ENCODE measurements around the gene SHISA4.

Gene SHISA4

GRCh38 chr1:201911826-201912571 is 23.3 kb downstream of the SHISA4 start:
- in situ Hi-C loops (cut with MboI; ENCODE audit: low pct_unique_long_range_greater_than_20kb, low sequenced_read_pairs, unreplicated experiment) = no loop called here

GRCh38 chr1:201912832-201913231 is 24.1 kb downstream of the SHISA4 start:
- TF ChIP-seq CTCF (IDR thresholded peaks at IDR 0.05; ENCODE audit: extremely low read depth, insufficient read depth, missing control alignments) = no peak
- in situ Hi-C loops (cut with MboI; ENCODE audit: low pct_unique_long_range_greater_than_20kb, low sequenced_read_pairs, unreplicated experiment) = no loop called here
- DNase-seq (ENCODE audit: low spot score) = no peak

More at GRCh38 chr1:201911826-201912571, 23.3 kb downstream of the SHISA4 start:
- no peak for DNase-seq (ENCODE audit: low spot score)
- TF ChIP-seq CTCF (IDR thresholded peaks at IDR 0.05; ENCODE audit: extremely low read depth, insufficient read depth, missing control alignments) = no peak

GRCh38 chr1:201914456-201915235 is 25.9 kb downstream of the SHISA4 start:
- no peak for TF ChIP-seq CTCF (IDR thresholded peaks at IDR 0.05; ENCODE audit: extremely low read depth, insufficient read depth, missing control alignments)
- no peak for DNase-seq (ENCODE audit: low spot score)
- in situ Hi-C loops (cut with MboI; ENCODE audit: low pct_unique_long_range_greater_than_20kb, low sequenced_read_pairs, unreplicated experiment) = no loop called here

DNA sequence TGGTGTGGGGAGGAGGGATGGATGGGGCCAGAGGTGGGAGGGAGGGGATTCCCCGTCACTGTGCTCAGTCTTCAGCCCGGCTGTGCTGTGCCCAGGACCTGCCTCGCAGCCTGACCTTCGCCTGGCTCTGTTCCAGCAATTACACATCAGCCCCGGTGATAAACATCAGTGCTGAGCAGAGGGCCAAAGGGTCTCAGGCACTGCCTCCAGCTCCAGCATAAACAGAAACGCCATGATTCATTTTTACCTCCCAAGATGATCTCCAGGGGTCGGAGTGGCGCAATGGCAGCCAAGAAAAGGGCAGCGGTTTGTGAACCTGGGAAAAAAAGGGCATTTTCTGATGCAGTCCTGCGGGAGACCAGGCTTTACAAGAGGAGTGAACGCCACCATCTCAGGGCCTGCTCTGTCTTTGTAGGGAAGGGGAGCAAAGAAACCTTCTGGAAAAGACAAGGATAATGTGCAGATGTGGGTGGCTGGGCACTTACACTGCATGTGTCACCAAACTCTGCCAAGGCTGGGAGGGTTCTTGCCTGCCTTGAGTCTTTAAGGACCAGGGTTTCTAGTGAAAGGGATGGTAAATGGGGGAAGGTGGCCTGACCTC is 28.1 kb downstream of the SHISA4 start:
- in situ Hi-C loops (cut with MboI; ENCODE audit: low pct_unique_long_range_greater_than_20kb, low sequenced_read_pairs, unreplicated experiment) = no loop called here
- TF ChIP-seq CTCF (IDR thresholded peaks at IDR 0.05; ENCODE audit: extremely low read depth, insufficient read depth, missing control alignments) = no peak
- no peak for DNase-seq (ENCODE audit: low spot score)

DNA sequence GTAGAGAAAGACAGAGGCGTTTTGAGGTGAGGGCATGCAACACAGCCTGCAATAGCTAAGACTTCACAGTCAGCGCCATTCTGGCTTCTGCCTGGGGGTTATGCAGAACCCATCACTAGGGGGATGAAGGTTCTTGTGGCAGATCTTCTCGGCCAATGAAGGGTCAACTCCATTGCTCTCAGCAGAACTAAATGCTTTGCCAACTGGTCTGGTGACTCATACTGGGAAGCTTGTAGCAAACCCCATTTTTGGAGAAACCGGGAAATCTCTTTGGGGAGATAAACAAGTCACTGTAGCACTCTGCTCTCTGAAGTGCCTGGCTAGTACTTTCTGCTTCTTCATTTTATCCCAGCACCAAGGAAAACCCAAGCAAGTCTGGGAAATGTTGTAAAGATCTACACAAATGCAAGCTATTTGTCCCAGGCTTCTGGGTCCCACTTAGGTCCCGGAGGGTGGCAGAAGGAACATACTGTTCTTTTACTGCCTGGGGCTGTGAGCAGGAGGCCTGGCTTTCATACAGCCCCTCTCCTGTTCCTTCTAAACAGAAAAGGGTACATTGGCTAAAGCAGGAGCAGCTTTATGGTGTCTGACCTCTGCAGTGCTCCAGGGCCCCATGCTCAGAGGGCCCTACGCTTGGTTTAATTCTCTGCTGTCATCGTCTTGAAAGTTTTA is 28.8 kb downstream of the SHISA4 start:
- no peak for DNase-seq (ENCODE audit: low spot score)
- in situ Hi-C loops (cut with MboI; ENCODE audit: low pct_unique_long_range_greater_than_20kb, low sequenced_read_pairs, unreplicated experiment) = no loop called here
- TF ChIP-seq CTCF (IDR thresholded peaks at IDR 0.05; ENCODE audit: extremely low read depth, insufficient read depth, missing control alignments) = no peak

GRCh38 chr1:201918343-201918742 is 29.6 kb downstream of the SHISA4 start:
- no peak for DNase-seq (ENCODE audit: low spot score)
- no peak for TF ChIP-seq CTCF (IDR thresholded peaks at IDR 0.05; ENCODE audit: extremely low read depth, insufficient read depth, missing control alignments)
- in situ Hi-C loops (cut with MboI; ENCODE audit: low pct_unique_long_range_greater_than_20kb, low sequenced_read_pairs, unreplicated experiment) = no loop called here
